ENCODE measurements around the gene TAGAP. TPM values are rescaled to one million over a fixed set of nuclear protein-coding genes. Genes with fewer than 3 reads are reported as not detected.

The TAGAP gene
- total and polyA plus RNA-seq, 10 of the 15 experiments (the other 5 are each of a cell fraction or from before 2014, with no cell fraction given): 5.3 to 27.4 (median 18.9) TPM

DNA sequence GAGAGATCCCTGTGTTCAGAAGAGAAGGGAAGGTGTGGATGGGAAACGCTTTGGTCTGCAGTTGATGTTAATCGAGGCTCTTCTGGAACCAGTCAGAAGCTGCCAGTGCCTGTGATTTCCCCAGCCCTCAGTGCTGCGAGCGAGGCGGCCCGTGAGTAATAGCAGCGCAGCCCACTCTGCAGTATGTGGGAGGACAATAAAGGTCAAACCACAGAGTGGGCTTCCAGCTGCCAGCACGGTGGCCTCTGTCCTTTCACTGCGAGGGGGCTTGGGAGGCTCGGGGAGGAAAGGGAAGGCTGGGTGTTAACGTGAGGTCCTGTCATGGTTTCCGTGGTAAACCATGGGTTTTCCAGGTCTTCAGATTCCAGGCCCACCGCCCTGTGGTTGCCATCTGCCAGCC, 32.3 kb upstream of the TAGAP start (continued):
- TF ChIP-seq, protein P1, sequence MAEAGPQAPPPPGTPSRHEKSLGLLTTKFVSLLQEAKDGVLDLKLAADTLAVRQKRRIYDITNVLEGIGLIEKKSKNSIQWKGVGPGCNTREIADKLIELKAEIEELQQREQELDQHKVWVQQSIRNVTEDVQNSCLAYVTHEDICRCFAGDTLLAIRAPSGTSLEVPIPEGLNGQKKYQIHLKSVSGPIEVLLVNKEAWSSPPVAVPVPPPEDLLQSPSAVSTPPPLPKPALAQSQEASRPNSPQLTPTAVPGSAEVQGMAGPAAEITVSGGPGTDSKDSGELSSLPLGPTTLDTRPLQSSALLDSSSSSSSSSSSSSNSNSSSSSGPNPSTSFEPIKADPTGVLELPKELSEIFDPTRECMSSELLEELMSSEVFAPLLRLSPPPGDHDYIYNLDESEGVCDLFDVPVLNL (IDR thresholded peaks at IDR 0.05; ENCODE audit: low read depth, low read length): no peak
- no peak for TF ChIP-seq ZNF24 (IDR thresholded peaks at IDR 0.05)
- TF ChIP-seq JUNB (IDR thresholded peaks at IDR 0.05): peak; percentile 15; the same call in 1 of the 2 replicates
- TF ChIP-seq EGR1 (IDR thresholded peaks at IDR 0.05; ENCODE audit: borderline replicate concordance in 1 of 2, low read depth in 2 of 2, low read length in 2 of 2): peak in 1 of 2 experiments; percentile 35; a peak in 1 of 3 replicates
- TF ChIP-seq ETV6 (conservative IDR thresholded peaks at IDR 0.05 in 1 of 2, IDR thresholded peaks at IDR 0.05 in 1 of 2; ENCODE audit: borderline replicate concordance in 1 of 2, low read depth in 1 of 2): no peak; a peak in 1 of 4 replicates
- TF ChIP-seq, protein P2, sequence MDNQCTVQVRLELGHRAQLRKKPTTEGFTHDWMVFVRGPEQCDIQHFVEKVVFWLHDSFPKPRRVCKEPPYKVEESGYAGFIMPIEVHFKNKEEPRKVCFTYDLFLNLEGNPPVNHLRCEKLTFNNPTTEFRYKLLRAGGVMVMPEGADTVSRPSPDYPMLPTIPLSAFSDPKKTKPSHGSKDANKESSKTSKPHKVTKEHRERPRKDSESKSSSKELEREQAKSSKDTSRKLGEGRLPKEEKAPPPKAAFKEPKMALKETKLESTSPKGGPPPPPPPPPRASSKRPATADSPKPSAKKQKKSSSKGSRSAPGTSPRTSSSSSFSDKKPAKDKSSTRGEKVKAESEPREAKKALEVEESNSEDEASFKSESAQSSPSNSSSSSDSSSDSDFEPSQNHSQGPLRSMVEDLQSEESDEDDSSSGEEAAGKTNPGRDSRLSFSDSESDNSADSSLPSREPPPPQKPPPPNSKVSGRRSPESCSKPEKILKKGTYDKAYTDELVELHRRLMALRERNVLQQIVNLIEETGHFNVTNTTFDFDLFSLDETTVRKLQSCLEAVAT (IDR thresholded peaks at IDR 0.05): no peak
- TF ChIP-seq, protein P3, sequence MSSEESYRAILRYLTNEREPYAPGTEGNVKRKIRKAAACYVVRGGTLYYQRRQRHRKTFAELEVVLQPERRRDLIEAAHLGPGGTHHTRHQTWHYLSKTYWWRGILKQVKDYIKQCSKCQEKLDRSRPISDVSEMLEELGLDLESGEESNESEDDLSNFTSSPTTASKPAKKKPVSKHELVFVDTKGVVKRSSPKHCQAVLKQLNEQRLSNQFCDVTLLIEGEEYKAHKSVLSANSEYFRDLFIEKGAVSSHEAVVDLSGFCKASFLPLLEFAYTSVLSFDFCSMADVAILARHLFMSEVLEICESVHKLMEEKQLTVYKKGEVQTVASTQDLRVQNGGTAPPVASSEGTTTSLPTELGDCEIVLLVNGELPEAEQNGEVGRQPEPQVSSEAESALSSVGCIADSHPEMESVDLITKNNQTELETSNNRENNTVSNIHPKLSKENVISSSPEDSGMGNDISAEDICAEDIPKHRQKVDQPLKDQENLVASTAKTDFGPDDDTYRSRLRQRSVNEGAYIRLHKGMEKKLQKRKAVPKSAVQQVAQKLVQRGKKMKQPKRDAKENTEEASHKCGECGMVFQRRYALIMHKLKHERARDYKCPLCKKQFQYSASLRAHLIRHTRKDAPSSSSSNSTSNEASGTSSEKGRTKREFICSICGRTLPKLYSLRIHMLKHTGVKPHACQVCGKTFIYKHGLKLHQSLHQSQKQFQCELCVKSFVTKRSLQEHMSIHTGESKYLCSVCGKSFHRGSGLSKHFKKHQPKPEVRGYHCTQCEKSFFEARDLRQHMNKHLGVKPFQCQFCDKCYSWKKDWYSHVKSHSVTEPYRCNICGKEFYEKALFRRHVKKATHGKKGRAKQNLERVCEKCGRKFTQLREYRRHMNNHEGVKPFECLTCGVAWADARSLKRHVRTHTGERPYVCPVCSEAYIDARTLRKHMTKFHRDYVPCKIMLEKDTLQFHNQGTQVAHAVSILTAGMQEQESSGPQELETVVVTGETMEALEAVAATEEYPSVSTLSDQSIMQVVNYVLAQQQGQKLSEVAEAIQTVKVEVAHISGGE (CRISPR knock-in tag; IDR thresholded peaks at IDR 0.05): no peak
- TF ChIP-seq, protein P4, sequence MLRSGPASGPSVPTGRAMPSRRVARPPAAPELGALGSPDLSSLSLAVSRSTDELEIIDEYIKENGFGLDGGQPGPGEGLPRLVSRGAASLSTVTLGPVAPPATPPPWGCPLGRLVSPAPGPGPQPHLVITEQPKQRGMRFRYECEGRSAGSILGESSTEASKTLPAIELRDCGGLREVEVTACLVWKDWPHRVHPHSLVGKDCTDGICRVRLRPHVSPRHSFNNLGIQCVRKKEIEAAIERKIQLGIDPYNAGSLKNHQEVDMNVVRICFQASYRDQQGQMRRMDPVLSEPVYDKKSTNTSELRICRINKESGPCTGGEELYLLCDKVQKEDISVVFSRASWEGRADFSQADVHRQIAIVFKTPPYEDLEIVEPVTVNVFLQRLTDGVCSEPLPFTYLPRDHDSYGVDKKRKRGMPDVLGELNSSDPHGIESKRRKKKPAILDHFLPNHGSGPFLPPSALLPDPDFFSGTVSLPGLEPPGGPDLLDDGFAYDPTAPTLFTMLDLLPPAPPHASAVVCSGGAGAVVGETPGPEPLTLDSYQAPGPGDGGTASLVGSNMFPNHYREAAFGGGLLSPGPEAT (IDR thresholded peaks at IDR 0.05; ENCODE audit: low read depth): no peak
- TF ChIP-seq NBN (IDR thresholded peaks at IDR 0.05): no peak
- no peak for TF ChIP-seq PAX8 (IDR thresholded peaks at IDR 0.05)
- TF ChIP-seq HDAC2 (IDR thresholded peaks at IDR 0.05): no peak
- TF ChIP-seq, protein P5, sequence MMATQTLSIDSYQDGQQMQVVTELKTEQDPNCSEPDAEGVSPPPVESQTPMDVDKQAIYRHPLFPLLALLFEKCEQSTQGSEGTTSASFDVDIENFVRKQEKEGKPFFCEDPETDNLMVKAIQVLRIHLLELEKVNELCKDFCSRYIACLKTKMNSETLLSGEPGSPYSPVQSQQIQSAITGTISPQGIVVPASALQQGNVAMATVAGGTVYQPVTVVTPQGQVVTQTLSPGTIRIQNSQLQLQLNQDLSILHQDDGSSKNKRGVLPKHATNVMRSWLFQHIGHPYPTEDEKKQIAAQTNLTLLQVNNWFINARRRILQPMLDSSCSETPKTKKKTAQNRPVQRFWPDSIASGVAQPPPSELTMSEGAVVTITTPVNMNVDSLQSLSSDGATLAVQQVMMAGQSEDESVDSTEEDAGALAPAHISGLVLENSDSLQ (IDR thresholded peaks at IDR 0.05): no peak
- peak; percentile 72; the same call in 1 of the 2 replicates for TF ChIP-seq IKZF1 (conservative IDR thresholded peaks at IDR 0.05)
- 0 out of 2 replicates have a peak, but pooled peaks have one; percentile 49 for TF ChIP-seq BCL11A (IDR thresholded peaks at IDR 0.05; ENCODE audit: low read depth, low read length)
- TF ChIP-seq ESRRA (IDR thresholded peaks at IDR 0.05; ENCODE audit: low read length): no peak
- TF ChIP-seq GABPA (IDR thresholded peaks at IDR 0.05; ENCODE audit: low read depth): no peak
- TF ChIP-seq, protein P6, sequence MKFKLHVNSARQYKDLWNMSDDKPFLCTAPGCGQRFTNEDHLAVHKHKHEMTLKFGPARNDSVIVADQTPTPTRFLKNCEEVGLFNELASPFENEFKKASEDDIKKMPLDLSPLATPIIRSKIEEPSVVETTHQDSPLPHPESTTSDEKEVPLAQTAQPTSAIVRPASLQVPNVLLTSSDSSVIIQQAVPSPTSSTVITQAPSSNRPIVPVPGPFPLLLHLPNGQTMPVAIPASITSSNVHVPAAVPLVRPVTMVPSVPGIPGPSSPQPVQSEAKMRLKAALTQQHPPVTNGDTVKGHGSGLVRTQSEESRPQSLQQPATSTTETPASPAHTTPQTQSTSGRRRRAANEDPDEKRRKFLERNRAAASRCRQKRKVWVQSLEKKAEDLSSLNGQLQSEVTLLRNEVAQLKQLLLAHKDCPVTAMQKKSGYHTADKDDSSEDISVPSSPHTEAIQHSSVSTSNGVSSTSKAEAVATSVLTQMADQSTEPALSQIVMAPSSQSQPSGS (IDR thresholded peaks at IDR 0.05; ENCODE audit: low read length): no peak
- TF ChIP-seq CHD2 (IDR thresholded peaks at IDR 0.05; ENCODE audit: borderline replicate concordance, low read depth, low read length): no peak
- TF ChIP-seq NFIC (IDR thresholded peaks at IDR 0.05; ENCODE audit: low read depth, low read length): peak; percentile 35; the same call in 1 of the 2 replicates
- no peak for TF ChIP-seq CREM (IDR thresholded peaks at IDR 0.05; ENCODE audit: low read depth)
